HepG2 (cell line): ENCODE results near the gene NUDT17. TPM values are rescaled to one million over a fixed set of nuclear protein-coding genes. Genes with fewer than 3 reads are reported as not detected.
A peak's percentile ranks its signal among the peaks of the same experiment; 100 is the strongest.

Experiments
- AKAP8 ChIP-seq: sonication (generic); formaldehyde crosslinking; IDR thresholded peaks from 2 replicates; pipeline ENCODE4 v1.5.1; 2020; ENCODE audit warnings: mild to moderate bottlenecking, missing genetic modification reagents
- CENPX ChIP-seq: sonication (generic); formaldehyde crosslinking; IDR thresholded peaks from 2 replicates; pipeline ENCODE4 v1.9.0; 2021; ENCODE audit warnings: mild to moderate bottlenecking, missing genetic modification reagents, moderate library complexity
- CHD4 ChIP-seq: fragments of 200-600 bp; sonication (generic); IDR thresholded peaks from 2 replicates; pipeline ENCODE4 v1.7.0; 2017; ENCODE audit warnings: mild to moderate bottlenecking, low read length, borderline replicate concordance
- HNF4A ChIP-seq: sonication (generic); formaldehyde crosslinking; IDR thresholded peaks from 2 replicates; pipeline ENCODE4 v1.4.0; 2020; ENCODE audit warnings: missing genetic modification reagents
- KDM5A ChIP-seq: fragments of 200-600 bp; sonication (generic); IDR thresholded peaks from 2 replicates; pipeline ENCODE4 v1.7.0; 2018; ENCODE audit warnings: antibody characterized with exemption, mild to moderate bottlenecking, low read length, borderline replicate concordance
- KLF16 ChIP-seq, 2 experiments: sonication (generic) in 1 of 2; formaldehyde crosslinking in 1 of 2; IDR thresholded peaks; 2 replicates each; pipeline versions ENCODE4 v1.6.1 to v1.8.0; 2016 to 2023; ENCODE audit warnings: missing genetic modification reagents in 2 of 2, missing compliant biosample characterization in 1 of 2
- MATR3 ChIP-seq: sonication (generic); formaldehyde crosslinking; IDR thresholded peaks from 2 replicates; pipeline ENCODE4 v1.4.0; 2020; ENCODE audit warnings: missing genetic modification reagents
- PAXIP1 ChIP-seq: sonication (generic); formaldehyde crosslinking; conservative IDR thresholded peaks from 2 replicates; pipeline ENCODE4 v1.4.0; 2020; ENCODE audit warnings: mild to moderate bottlenecking, missing genetic modification reagents, moderate library complexity
- RAD51 ChIP-seq: fragments of 450-650 bp; IDR thresholded peaks from 2 replicates; pipeline ENCODE4 v1.6.1; 2016; ENCODE audit warnings: borderline replicate concordance
- RFXANK ChIP-seq: IDR thresholded peaks from 2 replicates; pipeline ENCODE4 v1.6.1; 2016
- STAG1 ChIP-seq: sonication (generic); formaldehyde crosslinking; IDR thresholded peaks from 2 replicates; pipeline ENCODE4 v1.4.0; 2020; ENCODE audit warnings: missing genetic modification reagents
- STAT5B ChIP-seq: sonication (generic); formaldehyde crosslinking; IDR thresholded peaks from 2 replicates; pipeline ENCODE4 v1.4.0; 2020; ENCODE audit warnings: missing genetic modification reagents
- TBX2 ChIP-seq: sonication (generic); formaldehyde crosslinking; IDR thresholded peaks from 2 replicates; pipeline ENCODE4 v1.5.0; 2020; ENCODE audit warnings: missing genetic modification reagents, mild to moderate bottlenecking, borderline replicate concordance
- THAP9 ChIP-seq: sonication (generic); formaldehyde crosslinking; IDR thresholded peaks from 2 replicates; pipeline ENCODE4; 2020; ENCODE audit warnings: missing genetic modification reagents, mild to moderate bottlenecking, borderline replicate concordance
- ZNF232 ChIP-seq: sonication (generic); formaldehyde crosslinking; IDR thresholded peaks from 2 replicates; pipeline ENCODE4 v1.4.0; 2020; ENCODE audit warnings: missing genetic modification reagents, borderline replicate concordance
- ZNF567 ChIP-seq: sonication (generic); formaldehyde crosslinking; IDR thresholded peaks from 2 replicates; pipeline ENCODE4 v1.8.1; 2023; ENCODE audit warnings: mild to moderate bottlenecking, missing genetic modification reagents, borderline replicate concordance
- ZNF713 ChIP-seq: sonication (generic); formaldehyde crosslinking; IDR thresholded peaks from 2 replicates; pipeline ENCODE4 v1.4.0; 2020; ENCODE audit warnings: mild to moderate bottlenecking, missing genetic modification reagents
- ZNF782 ChIP-seq: sonication (generic); formaldehyde crosslinking; IDR thresholded peaks from 2 replicates; pipeline ENCODE4 v1.4.0; 2020; ENCODE audit warnings: missing genetic modification reagents, mild to moderate bottlenecking, borderline replicate concordance
- polyA plus RNA-seq, 8 experiments: library from polyadenylated mRNA; depleted of rRNA in 3 of 8; stranded (reverse) in 7 of 8; unstranded in 1 of 8; fragments of >200 nt; fragmentation: Illumina TruSeq in 4 of 8; extraction: Trizol in 4 of 8; gene quantifications; 2 replicates each; pipeline versions ENCODE4 v1.2.1 to v1.2.3, GENCODE V29; 2011 to 2016; ENCODE audit warnings: low read depth in 4 of 8, missing spikeins in 1 of 8, mixed read lengths in 1 of 8; ENCODE audit not compliant: insufficient read depth in 1 of 8
- total RNA-seq, 5 experiments: library from RNA; depleted of rRNA; stranded (reverse); fragments of >200 nt; fragmentation: Illumina TruSeq; extraction: Trizol; gene quantifications; 2 replicates each; pipeline ENCODE4 v1.2.3, GENCODE V29; 2016; ENCODE audit warnings: low read depth in 1 of 5
- TF ChIP-seq, protein P1 (sequence below): sonication (generic); formaldehyde crosslinking; IDR thresholded peaks from 2 replicates; pipeline ENCODE4 v1.8.0; 2022; ENCODE audit warnings: mild to moderate bottlenecking, missing genetic modification reagents; ENCODE audit not compliant: insufficient replicate concordance
- TF ChIP-seq, protein P2 (sequence below): sonication (generic); formaldehyde crosslinking; IDR thresholded peaks from 2 replicates; pipeline ENCODE4 v1.4.0; 2020; ENCODE audit warnings: missing genetic modification reagents, borderline replicate concordance

NUDT17 gene
- total and polyA plus RNA-seq, 2 of the 13 experiments (the other 11 are each of a cell fraction or from before 2014, with no cell fraction given), result 2.6 to 5.8 TPM

- no peak for TF ChIP-seq RAD51
- TF ChIP-seq AKAP8 (CRISPR knock-in tag), result no peak
- 0 out of 2 replicates have a peak, but pooled peaks have one; percentile 64 for TF ChIP-seq RFXANK
- TF ChIP-seq THAP9 (CRISPR knock-in tag), result peak; percentile 84; the same call in 1 of the 2 replicates
- TF ChIP-seq, protein P1, sequence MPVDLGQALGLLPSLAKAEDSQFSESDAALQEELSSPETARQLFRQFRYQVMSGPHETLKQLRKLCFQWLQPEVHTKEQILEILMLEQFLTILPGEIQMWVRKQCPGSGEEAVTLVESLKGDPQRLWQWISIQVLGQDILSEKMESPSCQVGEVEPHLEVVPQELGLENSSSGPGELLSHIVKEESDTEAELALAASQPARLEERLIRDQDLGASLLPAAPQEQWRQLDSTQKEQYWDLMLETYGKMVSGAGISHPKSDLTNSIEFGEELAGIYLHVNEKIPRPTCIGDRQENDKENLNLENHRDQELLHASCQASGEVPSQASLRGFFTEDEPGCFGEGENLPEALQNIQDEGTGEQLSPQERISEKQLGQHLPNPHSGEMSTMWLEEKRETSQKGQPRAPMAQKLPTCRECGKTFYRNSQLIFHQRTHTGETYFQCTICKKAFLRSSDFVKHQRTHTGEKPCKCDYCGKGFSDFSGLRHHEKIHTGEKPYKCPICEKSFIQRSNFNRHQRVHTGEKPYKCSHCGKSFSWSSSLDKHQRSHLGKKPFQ (CRISPR knock-in tag), result peak; percentile 15
- no peak for TF ChIP-seq ZNF713 (CRISPR knock-in tag)
- 0 out of 2 replicates have a peak, but pooled peaks have one; percentile 58 for TF ChIP-seq ZNF567 (CRISPR knock-in tag)
- peak in 1 of 2 experiments; percentile 76; a peak in 1 of 4 replicates for TF ChIP-seq KLF16 (CRISPR knock-in tag; IDR thresholded peaks at IDR 0.05)
- no peak for TF ChIP-seq STAT5B
- no peak for TF ChIP-seq CENPX
- no peak for TF ChIP-seq ZNF782 (CRISPR knock-in tag)
- TF ChIP-seq, protein P2, sequence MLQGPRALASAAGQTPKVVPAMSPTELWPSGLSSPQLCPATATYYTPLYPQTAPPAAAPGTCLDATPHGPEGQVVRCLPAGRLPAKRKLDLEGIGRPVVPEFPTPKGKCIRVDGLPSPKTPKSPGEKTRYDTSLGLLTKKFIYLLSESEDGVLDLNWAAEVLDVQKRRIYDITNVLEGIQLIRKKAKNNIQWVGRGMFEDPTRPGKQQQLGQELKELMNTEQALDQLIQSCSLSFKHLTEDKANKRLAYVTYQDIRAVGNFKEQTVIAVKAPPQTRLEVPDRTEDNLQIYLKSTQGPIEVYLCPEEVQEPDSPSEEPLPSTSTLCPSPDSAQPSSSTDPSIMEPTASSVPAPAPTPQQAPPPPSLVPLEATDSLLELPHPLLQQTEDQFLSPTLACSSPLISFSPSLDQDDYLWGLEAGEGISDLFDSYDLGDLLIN (CRISPR knock-in tag), result no peak
- no peak for TF ChIP-seq KDM5A
- peak; percentile 91 for TF ChIP-seq PAXIP1
- peak; percentile 51 for TF ChIP-seq HNF4A (CRISPR knock-in tag)
- TF ChIP-seq MATR3 (CRISPR knock-in tag), result no peak
- TF ChIP-seq STAG1 (CRISPR knock-in tag), result peak; percentile 95
- TF ChIP-seq ZNF232, result peak; percentile 73; the same call in 1 of the 2 replicates
- TF ChIP-seq CHD4, result no peak
- peak; percentile 52; the same call in 1 of the 2 replicates for TF ChIP-seq TBX2 (CRISPR knock-in tag)
Observed at GRCh38 chr1:145891587-145892485, 46.4 kb downstream of the NUDT17 start (continued).
